Measurements from ENCODE around the gene EYA4.

DNA sequence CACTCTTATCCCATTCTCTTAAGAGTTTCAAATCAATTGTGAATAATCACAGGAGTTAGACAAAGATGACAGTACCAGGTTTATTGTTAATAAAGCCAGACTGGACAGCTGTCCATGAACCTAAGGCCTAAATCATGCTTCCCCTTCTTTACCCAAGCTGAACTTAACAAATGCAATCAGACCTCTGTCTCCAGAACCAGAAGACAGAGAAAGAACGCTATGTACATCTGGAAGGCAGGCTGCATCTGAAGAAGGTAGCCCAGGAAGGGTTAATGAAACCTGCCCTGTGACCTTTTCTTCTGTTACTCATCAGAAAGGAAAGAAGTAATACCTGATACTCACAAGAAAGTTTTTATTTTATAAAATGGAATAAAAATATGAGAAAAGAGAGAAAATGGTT is 118.6 kb downstream of the EYA4 start:
- no peak for TF ChIP-seq CHD1 (IDR thresholded peaks at IDR 0.05; ENCODE audit: low read depth, low read length)
- TF ChIP-seq, protein P1, sequence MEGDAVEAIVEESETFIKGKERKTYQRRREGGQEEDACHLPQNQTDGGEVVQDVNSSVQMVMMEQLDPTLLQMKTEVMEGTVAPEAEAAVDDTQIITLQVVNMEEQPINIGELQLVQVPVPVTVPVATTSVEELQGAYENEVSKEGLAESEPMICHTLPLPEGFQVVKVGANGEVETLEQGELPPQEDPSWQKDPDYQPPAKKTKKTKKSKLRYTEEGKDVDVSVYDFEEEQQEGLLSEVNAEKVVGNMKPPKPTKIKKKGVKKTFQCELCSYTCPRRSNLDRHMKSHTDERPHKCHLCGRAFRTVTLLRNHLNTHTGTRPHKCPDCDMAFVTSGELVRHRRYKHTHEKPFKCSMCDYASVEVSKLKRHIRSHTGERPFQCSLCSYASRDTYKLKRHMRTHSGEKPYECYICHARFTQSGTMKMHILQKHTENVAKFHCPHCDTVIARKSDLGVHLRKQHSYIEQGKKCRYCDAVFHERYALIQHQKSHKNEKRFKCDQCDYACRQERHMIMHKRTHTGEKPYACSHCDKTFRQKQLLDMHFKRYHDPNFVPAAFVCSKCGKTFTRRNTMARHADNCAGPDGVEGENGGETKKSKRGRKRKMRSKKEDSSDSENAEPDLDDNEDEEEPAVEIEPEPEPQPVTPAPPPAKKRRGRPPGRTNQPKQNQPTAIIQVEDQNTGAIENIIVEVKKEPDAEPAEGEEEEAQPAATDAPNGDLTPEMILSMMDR (conservative IDR thresholded peaks at IDR 0.05; ENCODE audit: low read depth, low read length) = no peak
- TF ChIP-seq RAD21 (IDR thresholded peaks at IDR 0.05; ENCODE audit: low read length) = no peak
- no peak for TF ChIP-seq POLR2A (IDR thresholded peaks at IDR 0.05; ENCODE audit: low read depth, low read length)
- no peak for TF ChIP-seq RCOR1 (IDR thresholded peaks at IDR 0.05; ENCODE audit: insufficient replicate concordance, low read length)
- no peak for TF ChIP-seq RFX5 (IDR thresholded peaks at IDR 0.05; ENCODE audit: low read depth, low read length)
- TF ChIP-seq USF2 (IDR thresholded peaks at IDR 0.05; ENCODE audit: low read depth, low read length) = no peak
- TF ChIP-seq MAZ (IDR thresholded peaks at IDR 0.05; ENCODE audit: borderline replicate concordance, low read depth, low read length) = no peak
- no peak for TF ChIP-seq BHLHE40 (IDR thresholded peaks at IDR 0.05; ENCODE audit: low read depth, low read length)
- TF ChIP-seq CEBPB (IDR thresholded peaks at IDR 0.05; ENCODE audit: low read depth, low read length) = no peak
- TF ChIP-seq, protein P2, sequence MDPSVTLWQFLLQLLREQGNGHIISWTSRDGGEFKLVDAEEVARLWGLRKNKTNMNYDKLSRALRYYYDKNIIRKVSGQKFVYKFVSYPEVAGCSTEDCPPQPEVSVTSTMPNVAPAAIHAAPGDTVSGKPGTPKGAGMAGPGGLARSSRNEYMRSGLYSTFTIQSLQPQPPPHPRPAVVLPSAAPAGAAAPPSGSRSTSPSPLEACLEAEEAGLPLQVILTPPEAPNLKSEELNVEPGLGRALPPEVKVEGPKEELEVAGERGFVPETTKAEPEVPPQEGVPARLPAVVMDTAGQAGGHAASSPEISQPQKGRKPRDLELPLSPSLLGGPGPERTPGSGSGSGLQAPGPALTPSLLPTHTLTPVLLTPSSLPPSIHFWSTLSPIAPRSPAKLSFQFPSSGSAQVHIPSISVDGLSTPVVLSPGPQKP (IDR thresholded peaks at IDR 0.05; ENCODE audit: borderline replicate concordance, low read depth, low read length) = no peak

Data from IMR-90 (cell line).